GM10248 (cell line): ENCODE measurements around the gene SPIN2B.
"Not testable (repeated sequence)": the region's sequence is repeated elsewhere in the genome, so short reads cannot be mapped to it uniquely, and the experiment has no call there.

Source experiments
- CTCF ChIA-PET: fragments of 300-600 bp; sonication (Branson Sonifier 250); formaldehyde crosslinking; extraction: SDS; loops from one replicate; lab custom pipeline; 2021; ENCODE audit warnings: antibody characterized with exemption; lab: Yijun Ruan, JAX
- POLR2A ChIA-PET: fragments of 350-650 bp; sonication (Branson Sonifier 250); formaldehyde crosslinking; extraction: SDS; loops from one replicate; lab custom pipeline; 2020; ENCODE audit warnings: antibody characterized with exemption; lab: Yijun Ruan, JAX
- DNase-seq: peaks from one replicate; pipeline ENCODE4 v3.0.0; 2012; ENCODE audit errors: extremely low spot score
- TF ChIP-seq, protein P1 (sequence below): IDR thresholded peaks from 2 replicates; pipeline ENCODE4 v1.5.1; 2012; ENCODE audit warnings: mild to moderate bottlenecking, low read depth; ENCODE audit errors: extremely low read depth, missing control alignments, control extremely low read depth

The SPIN2B gene

DNA sequence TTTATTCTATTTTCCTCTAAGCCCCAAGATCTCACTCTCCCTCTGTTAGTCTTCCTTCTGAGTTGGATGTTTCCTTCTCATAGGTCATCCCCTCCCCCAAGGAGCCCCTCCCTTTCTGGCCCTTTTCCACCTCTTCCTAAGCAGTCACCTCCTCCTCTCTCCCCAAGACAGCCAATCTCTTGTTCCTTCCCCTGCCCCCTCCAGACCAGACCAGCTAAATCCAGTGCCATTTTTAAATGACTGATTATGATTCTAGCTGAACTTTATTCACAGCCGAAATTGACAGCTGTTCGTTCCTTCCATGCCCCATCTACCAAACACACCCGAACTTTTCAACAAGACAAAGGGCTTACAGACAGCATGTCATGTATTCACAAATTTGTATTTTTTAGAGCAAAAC is 13.9 kb upstream of the SPIN2B start:
- POLR2A ChIA-PET, result no interaction called here
- DNase-seq, result no peak
- TF ChIP-seq, protein P1, sequence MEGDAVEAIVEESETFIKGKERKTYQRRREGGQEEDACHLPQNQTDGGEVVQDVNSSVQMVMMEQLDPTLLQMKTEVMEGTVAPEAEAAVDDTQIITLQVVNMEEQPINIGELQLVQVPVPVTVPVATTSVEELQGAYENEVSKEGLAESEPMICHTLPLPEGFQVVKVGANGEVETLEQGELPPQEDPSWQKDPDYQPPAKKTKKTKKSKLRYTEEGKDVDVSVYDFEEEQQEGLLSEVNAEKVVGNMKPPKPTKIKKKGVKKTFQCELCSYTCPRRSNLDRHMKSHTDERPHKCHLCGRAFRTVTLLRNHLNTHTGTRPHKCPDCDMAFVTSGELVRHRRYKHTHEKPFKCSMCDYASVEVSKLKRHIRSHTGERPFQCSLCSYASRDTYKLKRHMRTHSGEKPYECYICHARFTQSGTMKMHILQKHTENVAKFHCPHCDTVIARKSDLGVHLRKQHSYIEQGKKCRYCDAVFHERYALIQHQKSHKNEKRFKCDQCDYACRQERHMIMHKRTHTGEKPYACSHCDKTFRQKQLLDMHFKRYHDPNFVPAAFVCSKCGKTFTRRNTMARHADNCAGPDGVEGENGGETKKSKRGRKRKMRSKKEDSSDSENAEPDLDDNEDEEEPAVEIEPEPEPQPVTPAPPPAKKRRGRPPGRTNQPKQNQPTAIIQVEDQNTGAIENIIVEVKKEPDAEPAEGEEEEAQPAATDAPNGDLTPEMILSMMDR, result no peak
- CTCF ChIA-PET, result no interaction called here

DNA sequence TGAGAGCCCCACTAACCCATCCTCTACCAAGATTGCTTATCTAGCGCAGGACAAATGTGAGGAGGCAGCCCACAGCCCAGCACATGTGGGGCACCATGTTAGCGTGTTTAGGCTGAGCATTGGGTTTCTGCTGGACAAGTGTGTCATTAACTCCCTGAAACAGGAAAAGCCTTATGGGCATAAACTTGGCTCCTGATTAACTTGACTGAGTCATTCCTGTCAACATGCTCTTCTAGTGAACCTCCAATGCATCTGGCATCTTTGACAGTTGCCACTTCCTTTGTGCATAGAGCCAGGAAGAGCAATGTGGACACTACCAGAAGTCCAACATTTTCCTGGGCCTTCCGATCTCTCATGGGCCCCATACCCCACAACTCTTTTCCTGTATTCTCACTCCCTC is 13.4 kb upstream of the SPIN2B start:
- POLR2A ChIA-PET, result no interaction called here
- CTCF ChIA-PET, result no interaction called here
- TF ChIP-seq, protein P1, result no peak
- DNase-seq, result no peak

DNA sequence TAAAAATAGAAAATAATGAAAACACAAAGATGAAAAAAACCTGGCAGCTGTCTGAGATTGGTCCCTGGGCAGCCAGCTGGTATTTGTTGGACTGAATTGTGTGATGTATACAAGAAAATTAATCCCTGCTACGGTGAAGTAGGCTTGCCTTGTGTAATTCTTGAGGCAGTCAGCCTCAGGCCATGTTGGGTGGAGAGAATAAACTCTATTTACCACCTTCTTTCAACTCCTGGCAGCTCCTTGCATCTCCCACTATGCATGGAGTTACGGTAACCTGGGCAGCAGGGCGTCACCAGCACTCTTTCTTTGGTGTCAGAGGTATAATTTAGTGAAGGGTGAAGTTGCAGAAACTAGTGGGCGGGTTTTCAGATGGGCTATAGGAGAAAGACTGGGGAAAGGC is 12.4 kb upstream of the SPIN2B start:
- CTCF ChIA-PET, result no interaction called here
- POLR2A ChIA-PET, result no interaction called here
- no peak for DNase-seq
- TF ChIP-seq, protein P1, result no peak

DNA sequence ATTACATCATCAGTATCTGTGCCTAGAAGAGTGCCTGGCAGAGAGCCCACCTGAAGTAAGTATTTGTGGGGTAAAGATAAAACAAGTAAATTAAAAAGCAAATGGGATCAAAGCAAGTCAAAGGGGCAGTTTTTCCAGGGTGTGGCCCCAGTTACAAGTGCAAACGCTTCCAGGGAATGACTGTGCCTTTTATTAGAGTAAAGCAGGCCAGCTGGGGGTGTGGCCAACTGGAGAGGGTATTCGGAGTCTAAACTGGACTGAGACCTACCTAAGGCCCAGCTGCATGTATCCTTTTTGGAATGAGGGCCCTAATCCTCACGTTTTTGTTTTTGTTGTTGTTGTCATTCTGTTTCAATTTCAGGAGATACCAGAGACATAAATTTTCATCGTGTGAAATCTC is 11.9 kb upstream of the SPIN2B start:
- DNase-seq, POLR2A ChIA-PET, CTCF ChIA-PET: not testable (repeated sequence)

DNA sequence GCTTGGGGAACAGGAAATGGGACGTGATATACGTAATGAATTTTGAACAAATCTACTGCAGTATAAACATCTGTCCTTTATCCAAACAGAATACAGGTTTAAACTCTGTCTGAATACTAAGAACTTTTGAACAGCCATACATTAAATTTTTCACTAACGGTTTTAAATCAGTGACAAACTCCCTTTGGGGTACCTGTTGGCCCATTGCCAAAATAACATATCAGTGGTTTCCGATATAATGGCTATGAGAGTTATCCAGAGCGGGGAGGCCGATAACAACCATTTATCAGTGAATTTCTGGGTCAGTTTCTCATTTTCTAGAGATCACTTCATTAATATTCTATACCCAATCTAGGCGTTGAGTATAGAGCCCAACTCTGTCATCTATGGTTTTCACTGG is 10.7 kb upstream of the SPIN2B start:
- POLR2A ChIA-PET, result no interaction called here
- TF ChIP-seq, protein P1, result no peak
- no peak for DNase-seq
- CTCF ChIA-PET, result no interaction called here

DNA sequence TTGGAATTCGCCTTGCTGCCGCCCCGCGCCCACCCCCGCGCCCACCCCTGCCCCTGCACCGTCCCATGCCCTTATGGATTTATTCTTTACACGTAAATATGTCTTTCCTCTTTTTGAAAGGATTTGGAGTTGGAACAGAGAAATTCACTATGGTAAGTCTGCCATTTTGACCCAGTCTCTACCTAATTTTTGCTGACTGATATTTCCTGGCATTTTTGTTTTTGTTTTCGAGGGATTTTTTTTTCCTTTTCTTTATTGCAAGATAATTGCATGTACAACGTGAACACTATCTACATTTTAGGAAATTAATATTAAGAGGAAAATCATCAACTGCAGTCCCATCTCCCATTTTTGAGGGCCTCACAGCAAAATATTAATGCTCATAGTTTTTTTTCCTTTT is 468 bp upstream of the SPIN2B start:
- CTCF ChIA-PET, result no interaction called here
- DNase-seq, result no peak
- TF ChIP-seq, protein P1, result no peak
- POLR2A ChIA-PET, result no interaction called here

DNA sequence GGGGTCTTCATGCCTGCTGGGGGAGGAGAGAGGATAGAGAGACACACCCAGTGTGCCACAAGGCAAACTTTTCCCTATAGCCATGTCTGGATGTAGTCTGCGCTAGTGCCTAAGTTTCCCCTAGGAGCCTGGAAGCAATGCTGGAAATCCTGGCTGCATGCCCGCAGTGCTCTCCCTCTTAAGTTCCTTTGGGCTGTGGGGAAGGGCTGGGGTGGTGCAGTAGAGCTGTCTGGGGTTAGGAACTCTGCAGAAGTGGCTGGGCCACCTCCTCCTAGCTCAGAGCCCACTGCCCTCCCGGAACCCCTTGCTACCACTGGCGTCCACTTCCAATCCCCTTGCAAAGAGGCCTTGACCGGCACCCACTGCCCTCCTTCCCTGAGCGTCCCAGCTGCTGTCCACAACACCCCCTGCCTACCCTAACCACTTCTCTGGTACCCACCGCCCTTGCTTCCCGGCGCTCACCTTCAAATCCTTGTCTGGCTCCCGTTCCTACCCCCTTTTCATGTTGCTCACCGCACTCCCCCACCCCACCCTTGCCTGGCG is 658 bp downstream of the SPIN2B start:
- DNase-seq, POLR2A ChIA-PET: not testable (repeated sequence)

DNA sequence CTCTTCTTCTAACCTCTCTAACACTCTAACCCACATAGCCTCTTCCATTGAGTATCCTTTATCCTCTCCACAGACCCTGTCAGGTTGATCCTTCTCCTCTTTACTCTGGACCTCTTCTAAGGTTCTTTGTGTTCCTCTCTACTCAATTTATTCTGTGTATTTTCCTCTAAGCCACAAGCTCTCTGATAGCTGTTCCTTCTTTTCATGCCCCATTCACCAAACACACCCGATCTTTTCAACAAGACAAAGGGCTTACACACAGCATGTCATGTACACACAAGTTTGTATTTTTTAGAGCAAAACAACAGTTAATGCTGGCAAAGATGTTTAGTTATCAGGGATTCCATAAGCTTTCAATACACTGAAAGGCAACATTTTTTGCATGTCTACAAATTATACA is 1.9 kb downstream of the SPIN2B start:
- CTCF ChIA-PET, result no interaction called here
- TF ChIP-seq, protein P1, result no peak
- DNase-seq, result no peak
- POLR2A ChIA-PET, result no interaction called here

More for the DNA sequence above, 658 bp downstream of the SPIN2B start:
- CTCF ChIA-PET, result not testable (repeated sequence)

DNA sequence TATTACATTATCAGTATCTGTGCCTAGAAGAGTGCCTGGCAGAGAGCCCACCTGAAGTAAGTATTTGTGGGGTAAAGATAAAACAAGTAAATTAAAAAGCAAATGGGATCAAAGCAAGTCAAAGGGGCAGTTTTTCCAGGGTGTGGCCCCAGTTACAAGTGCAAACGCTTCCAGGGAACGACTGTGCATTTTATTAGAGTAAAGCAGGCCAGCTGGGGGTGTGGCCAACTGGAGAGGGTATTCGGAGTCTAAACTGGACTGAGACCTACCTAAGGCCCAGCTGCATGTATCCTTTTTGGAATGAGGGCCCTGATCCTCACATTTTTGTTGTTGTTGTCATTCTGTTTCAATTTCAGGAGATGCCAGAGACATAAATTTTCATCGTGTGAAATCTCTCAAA is 3.8 kb downstream of the SPIN2B start:
- POLR2A ChIA-PET, DNase-seq, CTCF ChIA-PET: not testable (repeated sequence)
